Fibroblast of lung (primary cell): ENCODE measurements around the gene ANAPC13.

ENCODE experiments used
- EZH2 ChIP-seq: IDR thresholded peaks from 2 replicates; pipeline ENCODE4 v1.5.1; 2012; ENCODE audit warnings: low read length, control low read depth, mild to moderate bottlenecking; ENCODE audit errors: missing control alignments
- TF ChIP-seq, protein P1 (sequence below), 2 donors: IDR thresholded peaks in 1 of 2; conservative IDR thresholded peaks in 1 of 2; 1 replicate in 1 of 2; 2 replicates in 1 of 2; pipeline ENCODE4 v1.5.1; 2011 to 2012; ENCODE audit warnings: low read length in 2 of 2, control low read depth in 1 of 2, inconsistent platforms in 1 of 2, low read depth in 1 of 2, mild to moderate bottlenecking in 1 of 2

DNA sequence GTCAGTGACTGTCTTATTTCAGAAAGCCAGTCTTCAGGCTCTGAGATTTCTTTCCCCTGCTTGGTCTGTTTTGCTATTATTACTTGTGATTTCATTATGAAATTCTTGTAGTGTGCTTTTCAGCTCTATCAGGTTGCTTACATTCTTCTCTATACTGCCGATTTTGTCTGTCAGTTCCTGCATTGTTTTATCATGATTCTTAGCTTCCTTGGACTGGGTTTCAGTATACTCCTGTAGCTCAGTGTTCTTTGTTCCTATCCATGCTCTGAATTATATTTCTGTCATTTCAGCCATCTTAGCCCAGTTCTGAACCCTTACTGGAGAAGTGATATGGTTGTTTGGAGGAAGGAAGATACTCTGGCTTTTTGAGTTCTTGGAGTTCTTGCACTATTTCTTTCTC is 40.5 kb upstream of the ANAPC13 start:
- TF ChIP-seq, protein P1, sequence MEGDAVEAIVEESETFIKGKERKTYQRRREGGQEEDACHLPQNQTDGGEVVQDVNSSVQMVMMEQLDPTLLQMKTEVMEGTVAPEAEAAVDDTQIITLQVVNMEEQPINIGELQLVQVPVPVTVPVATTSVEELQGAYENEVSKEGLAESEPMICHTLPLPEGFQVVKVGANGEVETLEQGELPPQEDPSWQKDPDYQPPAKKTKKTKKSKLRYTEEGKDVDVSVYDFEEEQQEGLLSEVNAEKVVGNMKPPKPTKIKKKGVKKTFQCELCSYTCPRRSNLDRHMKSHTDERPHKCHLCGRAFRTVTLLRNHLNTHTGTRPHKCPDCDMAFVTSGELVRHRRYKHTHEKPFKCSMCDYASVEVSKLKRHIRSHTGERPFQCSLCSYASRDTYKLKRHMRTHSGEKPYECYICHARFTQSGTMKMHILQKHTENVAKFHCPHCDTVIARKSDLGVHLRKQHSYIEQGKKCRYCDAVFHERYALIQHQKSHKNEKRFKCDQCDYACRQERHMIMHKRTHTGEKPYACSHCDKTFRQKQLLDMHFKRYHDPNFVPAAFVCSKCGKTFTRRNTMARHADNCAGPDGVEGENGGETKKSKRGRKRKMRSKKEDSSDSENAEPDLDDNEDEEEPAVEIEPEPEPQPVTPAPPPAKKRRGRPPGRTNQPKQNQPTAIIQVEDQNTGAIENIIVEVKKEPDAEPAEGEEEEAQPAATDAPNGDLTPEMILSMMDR (conservative IDR thresholded peaks at IDR 0.05 in 1 of 2, IDR thresholded peaks at IDR 0.05 in 1 of 2; ENCODE audit: low read depth in 1 of 2, low read length in 2 of 2): no peak
- no peak for TF ChIP-seq EZH2
